ENCODE measurements around the gene ZNF429. TPM values are rescaled to one million over a fixed set of nuclear protein-coding genes. Genes with fewer than 3 reads are reported as not detected.

The ZNF429 gene
- total and polyA plus RNA-seq, 2 of the 4 experiments (the other 2 are of a cell fraction): 4.3 to 6.4 TPM

- Histone ChIP-seq H2BK5ac (ENCODE audit: low read depth, low read length, poor library complexity, severe bottlenecking) (no peak overlapping the region), H2AK9ac (replicated peaks; ENCODE audit: low read depth, low read length, poor library complexity) (no peak overlapping the region), H3K36me3 (ENCODE audit: control insufficient read depth, insufficient read depth, low read length) (no peaks in the 10 kb centered on the region), H3K27me3 (ENCODE audit: control insufficient read depth, insufficient read depth, low read length) (no peaks in the 10 kb centered on the region), H4K8ac (ENCODE audit: low read depth in 2 of 2, low read length in 2 of 2) (no peak overlapping the region), H4K91ac (ENCODE audit: insufficient read depth, low read depth, low read length) (no peak overlapping the region), H4K5ac (ENCODE audit: low read depth, low read length) (no peak overlapping the region), H2BK15ac (ENCODE audit: low read depth, low read length) (no peak overlapping the region), H3K9me3 (ENCODE audit: control insufficient read depth, insufficient read depth, low read length) (peaks cover 31% of the 10 kb centered on the region), H3K4me2 (ENCODE audit: low read depth, low read length) (no peak overlapping the region), H2BK120ac (ENCODE audit: low read depth, low read length) (no peak overlapping the region), H3K56ac (ENCODE audit: extremely low read depth, insufficient read depth, low read length) (no peak overlapping the region), H2AFZ (replicated peaks; ENCODE audit: low read length, poor library complexity) (no peak overlapping the region), H2AK5ac (ENCODE audit: low read depth, low read length) (no peak overlapping the region), H3K9me1 (ENCODE audit: insufficient read depth, low read length) (no peaks in the 10 kb centered on the region), H3K4me1 (ENCODE audit: control insufficient read depth, insufficient read depth, low read length) (no peaks in the 10 kb centered on the region), H2BK20ac (ENCODE audit: low read depth, low read length) (no peak overlapping the region), H3K14ac (replicated peaks; ENCODE audit: low read depth, low read length) (no peak overlapping the region), H3K27ac (ENCODE audit: insufficient read depth, low read length) (no peak overlapping the region), H3K23ac (ENCODE audit: low read depth, low read length) (no peak overlapping the region), H4K20me1 (ENCODE audit: insufficient read depth, low read length) (no peaks in the 10 kb centered on the region), H3K79me1 (ENCODE audit: low read depth in 1 of 2, low read length in 2 of 2) (no peaks in the 10 kb centered on the region), H3K9ac (ENCODE audit: low read depth, low read length) (no peak overlapping the region), H3K18ac (ENCODE audit: low read depth, low read length) (no peak overlapping the region), H3K4me3 (ENCODE audit: insufficient read depth, low read depth, low read length) (no peak overlapping the region), H3K4ac (ENCODE audit: low read depth, low read length) (no peak overlapping the region)
- DNase-seq (no peak), ATAC-seq (ENCODE audit: low read depth) (no peak)
- WGBS, 2 experiments (ENCODE audit: extremely low coverage in 2 of 2, insufficient read length in 1 of 2): no CpG with 5 or more reads among the region's 4 CpGs
- CTCF ChIA-PET: no interaction called here
- intact Hi-C loops (cut with micrococcal nuclease) (no loop called here), in situ Hi-C loops (cut with MboI; ENCODE audit: low sequenced_read_pairs) (no loop called here), dilution Hi-C loops (cut with HindIII; ENCODE audit: low sequenced_read_pairs, unreplicated experiment) (no loop called here)
- BruUV-seq (replicated peaks): no TSS peak
- POLR2A ChIA-PET (ENCODE audit: unreplicated experiment): no interaction called here
- TF ChIP-seq MAZ (IDR thresholded peaks at IDR 0.05; ENCODE audit: borderline replicate concordance, low read depth, low read length): no peak
- TF ChIP-seq CEBPB (IDR thresholded peaks at IDR 0.05; ENCODE audit: low read depth, low read length): no peak
- TF ChIP-seq CHD1 (IDR thresholded peaks at IDR 0.05; ENCODE audit: low read depth, low read length): no peak
- TF ChIP-seq MXI1 (IDR thresholded peaks at IDR 0.05; ENCODE audit: borderline replicate concordance, low read depth, low read length): no peak
- no peak for TF ChIP-seq SMC3 (IDR thresholded peaks at IDR 0.05; ENCODE audit: low read depth, low read length)
- no peak for TF ChIP-seq POLR2A (IDR thresholded peaks at IDR 0.05; ENCODE audit: low read depth, low read length)
- no peak for TF ChIP-seq ELK1 (IDR thresholded peaks at IDR 0.05; ENCODE audit: borderline replicate concordance, low read depth, low read length)
- no peak for TF ChIP-seq MAFK (IDR thresholded peaks at IDR 0.05; ENCODE audit: low read depth, low read length)
- no peak for TF ChIP-seq NFE2L2 (IDR thresholded peaks at IDR 0.05; ENCODE audit: low read depth, low read length)
- TF ChIP-seq RCOR1 (IDR thresholded peaks at IDR 0.05; ENCODE audit: insufficient replicate concordance, low read length): no peak
- no peak for TF ChIP-seq FOS (IDR thresholded peaks at IDR 0.05; ENCODE audit: low read depth, low read length)
- TF ChIP-seq RAD21 (IDR thresholded peaks at IDR 0.05; ENCODE audit: low read length): no peak
- no peak for TF ChIP-seq USF2 (IDR thresholded peaks at IDR 0.05; ENCODE audit: low read depth, low read length)
- TF ChIP-seq RFX5 (IDR thresholded peaks at IDR 0.05; ENCODE audit: low read depth, low read length): no peak
- no peak for TF ChIP-seq CTCF (conservative IDR thresholded peaks at IDR 0.05; ENCODE audit: low read depth, low read length)
- no peak for TF ChIP-seq BHLHE40 (IDR thresholded peaks at IDR 0.05; ENCODE audit: low read depth, low read length)
Observed at GRCh38 chr19:21593502-21593901, 88.1 kb downstream of the ZNF429 start.
